Vagina (tissue), 2 donors: ENCODE measurements around the gene PRKAR1B.

Source experiments
- CTCF ChIP-seq, 3 experiments: fragments of 450-650 bp in 2 of 3; fragments of 200-600 bp in 1 of 3; sonication (generic) in 1 of 3; IDR thresholded peaks; one replicate each; pipeline ENCODE4 v1.5.1; 2017 to 2019; ENCODE audit warnings: antibody characterized with exemption in 3 of 3, mild to moderate bottlenecking in 2 of 3, moderate library complexity in 2 of 3
- POLR2A ChIP-seq, 2 donors: fragments of 450-650 bp; IDR thresholded peaks; one replicate each; pipeline ENCODE4 v1.6.1; 2017; ENCODE audit warnings: antibody characterized with exemption in 2 of 2, mild to moderate bottlenecking in 2 of 2, moderate library complexity in 2 of 2
- POLR2AphosphoS5 ChIP-seq, 2 donors: sonication (generic); formaldehyde crosslinking; IDR thresholded peaks; one replicate each; pipeline ENCODE4 v1.9.0; 2017; ENCODE audit warnings: antibody characterized with exemption in 2 of 2, mild to moderate bottlenecking in 2 of 2, low read depth in 1 of 2; ENCODE audit not compliant: insufficient read depth in 1 of 2

- TF ChIP-seq CTCF (IDR thresholded peaks at IDR 0.05) (no peak), POLR2AphosphoS5 (IDR thresholded peaks at IDR 0.05; ENCODE audit: insufficient read depth in 1 of 2, low read depth in 1 of 2) (peak in 1 of 2 donors; percentile 57), POLR2A (IDR thresholded peaks at IDR 0.05) (no peak)
These were observed 184.2 kb downstream of the PRKAR1B start for GRCh38 chr7:542713-543500.
